Measurements from ENCODE around the gene ZBTB7C. TPM values are rescaled to one million over a fixed set of nuclear protein-coding genes. Genes with fewer than 3 reads are reported as not detected.

ZBTB7C gene
- total and polyA plus RNA-seq, 4 donors: 0.19 to 1.1 (median 0.45) TPM

DNA sequence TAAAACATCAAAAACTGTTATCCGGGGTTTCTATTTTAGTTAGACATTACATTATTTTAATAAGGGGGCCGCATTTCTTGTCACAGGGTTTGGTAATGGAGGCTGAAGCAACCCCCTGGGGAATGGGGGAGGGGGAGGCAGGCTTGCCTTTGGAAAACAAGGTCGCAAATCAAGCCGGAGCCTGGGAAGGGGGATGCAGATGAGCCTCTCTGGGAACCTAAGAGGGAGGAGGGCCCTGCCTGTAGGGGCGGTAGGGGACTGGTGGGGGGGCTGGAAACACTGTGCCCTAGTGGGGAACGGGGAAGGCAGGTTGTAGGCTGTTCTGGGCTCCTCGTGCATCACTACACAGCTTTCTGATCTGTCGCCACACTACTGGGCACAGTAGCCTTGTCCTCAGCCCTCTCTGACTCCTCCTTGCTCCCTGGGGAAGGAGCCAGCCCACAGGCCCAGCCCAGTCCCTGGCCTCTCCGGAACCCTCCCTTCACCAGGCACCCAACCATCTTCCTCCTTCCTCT is 308.5 kb downstream of the ZBTB7C start:
- Histone ChIP-seq H3K9ac (ENCODE audit: low read depth in 1 of 2, low read length in 2 of 2) (no peak overlapping the region), H3K4me1 (ENCODE audit: control insufficient read depth in 4 of 4, insufficient read depth in 4 of 4, low read length in 3 of 4) (no peaks in the 10 kb centered on the region), H3K4me3 (ENCODE audit: low read depth in 1 of 3, low read length in 3 of 3) (no peak overlapping the region), H3K9me3 (ENCODE audit: control insufficient read depth in 4 of 4, low read length in 3 of 4) (no peaks in the 10 kb centered on the region), H3K27ac (ENCODE audit: low read depth in 1 of 2, low read length in 2 of 2) (no peak overlapping the region), H3K36me3 (ENCODE audit: control insufficient read depth in 4 of 4, insufficient read depth in 3 of 4, low read depth in 1 of 4, low read length in 3 of 4) (no peaks in the 10 kb centered on the region), H3K27me3 (ENCODE audit: control insufficient read depth in 4 of 4, insufficient read depth in 4 of 4, low read length in 3 of 4) (no peaks in the 10 kb centered on the region)
- WGBS: 71% methylated on average over 9 of the region's 9 CpGs
- no peak for DNase-seq (ENCODE audit: low spot score)
- TF ChIP-seq FOXA1 (IDR thresholded peaks at IDR 0.05) (no peak), RXRA (IDR thresholded peaks at IDR 0.05) (no peak), TAF1 (conservative IDR thresholded peaks at IDR 0.05) (no peak), REST (IDR thresholded peaks at IDR 0.05) (no peak), YY1 (IDR thresholded peaks at IDR 0.05) (no peak), ATF3 (IDR thresholded peaks at IDR 0.05) (no peak), FOXA2 (IDR thresholded peaks at IDR 0.05) (no peak), HNF4G (IDR thresholded peaks at IDR 0.05) (no peak), CTCF (IDR thresholded peaks at IDR 0.05; ENCODE audit: low read depth, low read length, missing input control) (no peak), RAD21 (IDR thresholded peaks at IDR 0.05) (no peak), ZBTB33 (IDR thresholded peaks at IDR 0.05) (no peak), EGR1 (IDR thresholded peaks at IDR 0.05; ENCODE audit: low read depth in 2 of 2) (no peak), HNF4A (conservative IDR thresholded peaks at IDR 0.05) (no peak)
- TF ChIP-seq, protein P1, sequence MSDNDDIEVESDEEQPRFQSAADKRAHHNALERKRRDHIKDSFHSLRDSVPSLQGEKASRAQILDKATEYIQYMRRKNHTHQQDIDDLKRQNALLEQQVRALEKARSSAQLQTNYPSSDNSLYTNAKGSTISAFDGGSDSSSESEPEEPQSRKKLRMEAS (IDR thresholded peaks at IDR 0.05): no peak

DNA sequence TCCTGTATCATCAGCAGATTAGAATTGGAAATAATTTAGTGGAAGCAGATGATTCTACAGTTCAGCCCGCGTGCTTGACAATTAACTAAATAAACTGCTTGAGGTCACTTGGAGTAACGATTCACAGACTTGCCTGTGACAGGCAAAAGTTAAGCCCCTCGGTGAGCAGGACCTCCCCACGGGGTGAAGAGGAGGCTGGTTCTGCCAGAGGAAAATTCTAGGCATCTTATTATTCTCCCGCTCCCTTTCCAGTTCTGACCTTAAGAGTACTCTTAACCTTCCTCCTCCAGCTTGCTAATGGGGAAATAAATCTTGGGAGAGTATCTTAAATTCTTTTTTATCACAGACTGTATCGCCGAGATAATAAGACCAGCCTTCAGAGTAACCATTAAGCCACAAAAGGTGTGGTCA is 309.0 kb downstream of the ZBTB7C start:
- no peak overlapping the region for H3K9ac ChIP-seq (ENCODE audit: low read depth in 1 of 2, low read length in 2 of 2)
- no peaks in the 10 kb centered on the region for H3K9me3 ChIP-seq (ENCODE audit: control insufficient read depth in 4 of 4, low read length in 3 of 4)
- no peak overlapping the region for H3K27ac ChIP-seq (ENCODE audit: low read depth in 1 of 2, low read length in 2 of 2)
- H3K4me1 ChIP-seq (ENCODE audit: control insufficient read depth in 4 of 4, insufficient read depth in 4 of 4, low read length in 3 of 4): no peaks in the 10 kb centered on the region
- no peak for DNase-seq (ENCODE audit: low spot score)
- 76% methylated on average over 8 of the region's 8 CpGs for WGBS
- H3K4me3 ChIP-seq (ENCODE audit: low read depth in 1 of 3, low read length in 3 of 3): no peak overlapping the region
- no peaks in the 10 kb centered on the region for H3K27me3 ChIP-seq (ENCODE audit: control insufficient read depth in 4 of 4, insufficient read depth in 4 of 4, low read length in 3 of 4)
- no peaks in the 10 kb centered on the region for H3K36me3 ChIP-seq (ENCODE audit: control insufficient read depth in 4 of 4, insufficient read depth in 3 of 4, low read depth in 1 of 4, low read length in 3 of 4)
- TF ChIP-seq SP1 (IDR thresholded peaks at IDR 0.05) (no peak), NR2F2 (IDR thresholded peaks at IDR 0.05) (no peak), HNF4A (conservative IDR thresholded peaks at IDR 0.05) (no peak), ATF3 (IDR thresholded peaks at IDR 0.05) (no peak), CTCF (IDR thresholded peaks at IDR 0.05; ENCODE audit: low read depth, low read length, missing input control) (no peak), HNF4G (IDR thresholded peaks at IDR 0.05) (no peak), ZBTB33 (IDR thresholded peaks at IDR 0.05) (no peak), FOXA1 (IDR thresholded peaks at IDR 0.05) (no peak), EGR1 (IDR thresholded peaks at IDR 0.05; ENCODE audit: low read depth in 2 of 2) (no peak), TAF1 (conservative IDR thresholded peaks at IDR 0.05) (no peak), FOXA2 (IDR thresholded peaks at IDR 0.05) (no peak), RAD21 (IDR thresholded peaks at IDR 0.05) (no peak), JUND (IDR thresholded peaks at IDR 0.05) (no peak), RXRA (IDR thresholded peaks at IDR 0.05) (no peak), GABPA (IDR thresholded peaks at IDR 0.05 in 1 of 2, conservative IDR thresholded peaks at IDR 0.05 in 1 of 2) (no peak)

Data from liver (tissue), 9 donors.